A549 (cell line): ENCODE results near the gene ENAH. TPM values are rescaled to one million over a fixed set of nuclear protein-coding genes. Genes with fewer than 3 reads are reported as not detected.

ENCODE experiments used
- ATAC-seq, 2 experiments: fragments of 200-7000 bp in 1 of 2; fragments of >200 bp in 1 of 2; cut with Nextera tagmentation in 1 of 2; cut with Tn5 transposase in 1 of 2; 3 replicates each; pipeline versions ENCODE4 v1.8.0 to v1.9.1; 2018 to 2020; ENCODE audit warnings: mild to moderate bottlenecking in 1 of 2, moderate library complexity in 1 of 2
- CTCF ChIA-PET: fragments of 300-600 bp; sonication (Branson Sonifier 250); formaldehyde crosslinking; extraction: SDS; loops from one replicate; lab custom pipeline; 2021; ENCODE audit warnings: antibody characterized with exemption, inconsistent platforms; lab: Yijun Ruan, JAX
- POLR2A ChIA-PET: fragments of 350-600 bp; formaldehyde crosslinking; extraction: SDS; loops from one replicate; lab custom pipeline; 2021; ENCODE audit warnings: antibody characterized with exemption, inconsistent platforms; lab: Yijun Ruan, JAX
- DNase-seq, 2 experiments: peaks; one replicate each; pipeline versions ENCODE4 v3.0.0 to v3.0.0-alpha.2; 2011 to 2016; ENCODE audit warnings: low read depth in 1 of 2, low spot score in 1 of 2
- FAIRE-seq: peaks from 2 replicates; lab custom pipeline; 2011; peaks lifted over from hg19 to GRCh38; lab: Jason Lieb, UNC
- H3K27ac ChIP-seq, 2 experiments: fragments of >200 bp; sonication (Bioruptor Twin); formaldehyde crosslinking; 3 replicates each; pipeline ENCODE4 v1.5.1; 2016 to 2017
- H3K4me1 ChIP-seq: fragments of >200 bp; sonication (Bioruptor Twin); formaldehyde crosslinking; 3 replicates; pipeline ENCODE4 v1.6.1; 2016
- H3K4me2 ChIP-seq: fragments of >200 bp; sonication (Bioruptor Twin); formaldehyde crosslinking; 3 replicates; pipeline ENCODE4 v1.6.1; 2016
- H3K4me3 ChIP-seq: fragments of >200 bp; sonication (Bioruptor Twin); formaldehyde crosslinking; 3 replicates; pipeline ENCODE4 v1.5.1; 2016
- H3K9me3 ChIP-seq: fragments of >200 bp; sonication (Bioruptor Twin); formaldehyde crosslinking; 3 replicates; pipeline ENCODE4 v1.6.1; 2016
- BCL3 ChIP-seq: fragments of >200 bp; sonication (Bioruptor Twin); formaldehyde crosslinking; IDR thresholded peaks from 3 replicates; pipeline ENCODE4 v1.6.1; 2016
- CHD4 ChIP-seq: fragments of 200-600 bp; sonication (generic); IDR thresholded peaks from 2 replicates; pipeline ENCODE4 v1.6.1; 2016; ENCODE audit warnings: antibody characterized with exemption, mild to moderate bottlenecking, borderline replicate concordance
- EHF ChIP-seq: fragments of 250-450 bp; sonication (Bioruptor Pico); IDR thresholded peaks from 2 replicates; pipeline ENCODE4 v1.5.0; 2020; ENCODE audit warnings: mild to moderate bottlenecking
- EHMT2 ChIP-seq: fragments of 200-600 bp; sonication (generic); IDR thresholded peaks from 2 replicates; pipeline ENCODE4 v1.6.1; 2016; ENCODE audit warnings: antibody characterized with exemption, low read depth, mild to moderate bottlenecking, moderate library complexity
- ELK1 ChIP-seq: fragments of 150-350 bp; IDR thresholded peaks from 2 replicates; pipeline ENCODE4 v1.6.1; 2014; ENCODE audit warnings: low read depth, mild to moderate bottlenecking, low read length
- EP300 ChIP-seq, 2 experiments: fragments of >200 bp; sonication (Bioruptor Twin); formaldehyde crosslinking; IDR thresholded peaks; 2 replicates in 1 of 2; 3 replicates in 1 of 2; pipeline ENCODE4 v1.6.1; 2016 to 2017
- ESRRA ChIP-seq: fragments of 150-350 bp; IDR thresholded peaks from 2 replicates; pipeline ENCODE4 v1.6.1; 2014; ENCODE audit warnings: mild to moderate bottlenecking, low read length, borderline replicate concordance
- FOSB ChIP-seq: fragments of 250-450 bp; sonication (Bioruptor Pico); IDR thresholded peaks from 2 replicates; pipeline ENCODE4 v1.5.0; 2020; ENCODE audit warnings: mild to moderate bottlenecking, moderate library complexity
- HEYL ChIP-seq: fragments of 250-450 bp; sonication (Bioruptor Pico); IDR thresholded peaks from 2 replicates; pipeline ENCODE4 v1.8.0; 2021; ENCODE audit warnings: mild to moderate bottlenecking, moderate library complexity
- JUN ChIP-seq, 2 experiments: fragments of >200 bp; sonication (Bioruptor Twin); formaldehyde crosslinking; IDR thresholded peaks; 2 replicates in 1 of 2; 3 replicates in 1 of 2; pipeline ENCODE4 v1.6.1; 2016 to 2017
- JUNB ChIP-seq: fragments of >200 bp; sonication (Bioruptor Twin); formaldehyde crosslinking; IDR thresholded peaks from 2 replicates; pipeline ENCODE4 v1.6.1; 2016
- KDM5A ChIP-seq: fragments of 200-600 bp; sonication (generic); IDR thresholded peaks from 2 replicates; pipeline ENCODE4 v1.6.1; 2016; ENCODE audit warnings: antibody characterized with exemption, mild to moderate bottlenecking
- MAFK ChIP-seq: fragments of 450-650 bp; IDR thresholded peaks from 2 replicates; pipeline ENCODE4 v1.6.1; 2014; ENCODE audit not compliant: partially characterized antibody
- MAZ ChIP-seq: fragments of 150-350 bp; IDR thresholded peaks from 2 replicates; pipeline ENCODE4 v1.6.1; 2014; ENCODE audit warnings: antibody characterized with exemption, low read depth, low read length, borderline replicate concordance
- NR3C1 ChIP-seq: fragments of >200 bp; sonication (Bioruptor Twin); formaldehyde crosslinking; IDR thresholded peaks from 3 replicates; pipeline ENCODE4 v1.6.1; 2017
- PHF8 ChIP-seq: fragments of 200-600 bp; sonication (generic); IDR thresholded peaks from 2 replicates; pipeline ENCODE4 v1.6.1; 2016; ENCODE audit warnings: low read depth, mild to moderate bottlenecking, antibody characterized with exemption, moderate library complexity, borderline replicate concordance
- POLR2A ChIP-seq: IDR thresholded peaks from 2 replicates; pipeline ENCODE4 v1.6.1; 2012; ENCODE audit warnings: mild to moderate bottlenecking, low read length
- RAD21 ChIP-seq, 2 experiments: fragments of >200 bp in 1 of 2; sonication (Bioruptor Twin) in 1 of 2; formaldehyde crosslinking in 1 of 2; IDR thresholded peaks in 1 of 2; conservative IDR thresholded peaks in 1 of 2; 2 replicates in 1 of 2; 3 replicates in 1 of 2; pipeline ENCODE4 v1.6.1; 2012 to 2018; ENCODE audit warnings: inconsistent platforms in 1 of 2
- RARB ChIP-seq: fragments of 250-450 bp; sonication (Bioruptor Pico); IDR thresholded peaks from 2 replicates; pipeline ENCODE4 v1.8.0; 2021; ENCODE audit warnings: mild to moderate bottlenecking, moderate library complexity
- RCOR1 ChIP-seq: fragments of 150-350 bp; IDR thresholded peaks from 2 replicates; pipeline ENCODE4 v1.6.1; 2014; ENCODE audit warnings: antibody characterized with exemption, low read length, low read depth
- RNF2 ChIP-seq: fragments of 200-600 bp; sonication (generic); IDR thresholded peaks from 2 replicates; pipeline ENCODE4 v1.6.1; 2016; ENCODE audit warnings: low read depth, mild to moderate bottlenecking, antibody characterized with exemption, moderate library complexity, borderline replicate concordance
- SMC3 ChIP-seq: fragments of >200 bp; sonication (Bioruptor Twin); formaldehyde crosslinking; IDR thresholded peaks from 3 replicates; pipeline ENCODE4 v1.6.1; 2018; ENCODE audit warnings: inconsistent platforms
- SREBF2 ChIP-seq: fragments of 450-650 bp; IDR thresholded peaks from 2 replicates; pipeline ENCODE4 v1.6.1; 2014; ENCODE audit warnings: mild to moderate bottlenecking, moderate library complexity
- TFCP2L1 ChIP-seq: fragments of 250-450 bp; sonication (Bioruptor Pico); IDR thresholded peaks from 2 replicates; pipeline ENCODE4 v1.5.0; 2021; ENCODE audit warnings: mild to moderate bottlenecking
- TP53 ChIP-seq: fragments of 250-450 bp; sonication (Bioruptor Pico); IDR thresholded peaks from 2 replicates; pipeline ENCODE4 v1.5.0; 2021; ENCODE audit warnings: mild to moderate bottlenecking, moderate library complexity
- ZC3H11A ChIP-seq: fragments of 450-650 bp; IDR thresholded peaks from 2 replicates; pipeline ENCODE4 v1.6.1; 2014; ENCODE audit warnings: antibody characterized with exemption, mild to moderate bottlenecking
- ZFP36 ChIP-seq: fragments of 450-650 bp; IDR thresholded peaks from 2 replicates; pipeline ENCODE4 v1.6.1; 2014; ENCODE audit warnings: borderline replicate concordance; ENCODE audit not compliant: partially characterized antibody
- WGBS: methylation state at CpG from one replicate; pipeline ENCODE4 v1.1.6; 2017; ENCODE audit errors: missing lambda C conversion rate; 5-methylcytosine and 5-hydroxymethylcytosine counted together
- polyA plus RNA-seq, 4 experiments: library from polyadenylated mRNA; depleted of rRNA in 3 of 4; stranded (reverse); fragments of >200 nt; fragmentation: RNase III in 1 of 4; extraction: RNeasy Plus Mini Kit Qiagen cat#74134 plus additional on column Dnase treatment in 1 of 4; gene quantifications; 2 replicates in 3 of 4; 3 replicates in 1 of 4; pipeline ENCODE4 v1.2.3, GENCODE V29; 2011 to 2017

ENAH gene
- polyA plus RNA-seq, 2 of the 4 experiments (the other 2 are of a cell fraction): 142 to 155 TPM

- DNase-seq (no peak), ATAC-seq (no peak), FAIRE-seq (no peak)
- H3K4me3 ChIP-seq: no peak overlapping the region
- H3K9me3 ChIP-seq: no peaks in the 10 kb centered on the region
- no peak overlapping the region for H3K27ac ChIP-seq
- TF ChIP-seq MAZ: no peak
- no peak for TF ChIP-seq RARB (CRISPR knock-in tag)
- TF ChIP-seq ZC3H11A: no peak
- TF ChIP-seq POLR2A: no peak
- TF ChIP-seq PHF8: no peak
- TF ChIP-seq EHF (CRISPR knock-in tag): no peak
- no peak for TF ChIP-seq HEYL (CRISPR knock-in tag)
- no peak for TF ChIP-seq FOSB (CRISPR knock-in tag)
- no peak for TF ChIP-seq KDM5A
- TF ChIP-seq MAFK: no peak
- TF ChIP-seq EHMT2: no peak
- no peak for TF ChIP-seq RAD21 (conservative IDR thresholded peaks at IDR 0.05 in 1 of 2, IDR thresholded peaks at IDR 0.05 in 1 of 2)
- no peak for TF ChIP-seq TP53 (CRISPR knock-in tag)
- no peak for TF ChIP-seq JUNB
- TF ChIP-seq TFCP2L1 (CRISPR knock-in tag): no peak
- no peak for TF ChIP-seq RCOR1
- ChIA-PET CTCF (interaction anchor here (1.7 kb wide), 1 partner anchor 162 kb away, joined by 7 read pairs; no protein-coding TSS in a partner anchor), POLR2A (no interaction called here)
- WGBS: 94% methylated on average over 5 of the region's 5 CpGs
- H3K4me1 ChIP-seq: peaks cover 80% of the 10 kb centered on the region
- no peak overlapping the region for H3K4me2 ChIP-seq
Observed at GRCh38 chr1:225610539-225610938, 42.4 kb downstream of the ENAH start.

- Histone ChIP-seq H3K9me3 (no peaks in the 10 kb centered on the region), H3K4me1 (peaks cover 84% of the 10 kb centered on the region), H3K27ac (no peak overlapping the region), H3K4me3 (no peak overlapping the region), H3K4me2 (peak overlapping the region; percentile 48; the same call in 2 of the 3 replicates)
- TF ChIP-seq MAZ (no peak), ELK1 (no peak), ZFP36 (no peak)
- ATAC-seq (no peak), DNase-seq (no peak), FAIRE-seq (no peak)
- POLR2A ChIA-PET: interaction anchor here (1.9 kb wide), 1 partner anchor 169 kb away, joined by 5 read pairs; the partner anchor contains the start of gene SRP9
- 85% methylated on average over 14 of the region's 14 CpGs for WGBS
- CTCF ChIA-PET: interaction anchor here (0.6 to 1.5 kb wide), 4 partner anchors 8 to 194 kb away, joined by 3 to 6 read pairs (median 4); no protein-coding TSS in a partner anchor
Observed at GRCh38 chr1:225608014-225608796, 44.7 kb downstream of the ENAH start.

- Histone ChIP-seq H3K27ac (peak overlapping the region in 1 of 2 experiments; percentile 39; a peak in 2 of 6 replicates), H3K4me1 (peaks cover 84% of the 10 kb centered on the region), H3K4me3 (no peak overlapping the region), H3K9me3 (no peaks in the 10 kb centered on the region), H3K4me2 (peak overlapping the region; percentile 48)
- no peak for DNase-seq
- CTCF ChIA-PET: interaction anchor here (0.6 to 1.7 kb wide), 5 partner anchors 20 to 195 kb away, joined by 3 to 5 read pairs (median 3); no protein-coding TSS in a partner anchor
- TF ChIP-seq NR3C1: no peak
- no peak for TF ChIP-seq BCL3
- no peak for TF ChIP-seq ESRRA
- TF ChIP-seq KDM5A: no peak
- no peak for TF ChIP-seq EP300 (IDR thresholded peaks at IDR 0.05)
- no peak for TF ChIP-seq SMC3
- TF ChIP-seq CHD4: no peak
- TF ChIP-seq SREBF2: no peak
- TF ChIP-seq RNF2: no peak
- no peak for TF ChIP-seq JUN (IDR thresholded peaks at IDR 0.05)
- no peak for TF ChIP-seq ZC3H11A
- WGBS: 35% methylated on average over 3 of the region's 3 CpGs
- ATAC-seq: peak in 1 of 2 experiments; percentile 42; a peak in 3 of 6 replicates
- POLR2A ChIA-PET: interaction anchor here (1.9 kb wide), 1 partner anchor 170 kb away, joined by 5 read pairs; the partner anchor contains the start of gene SRP9
- FAIRE-seq: no peak
Observed at GRCh38 chr1:225607355-225607754, 45.6 kb downstream of the ENAH start.
